HG03159 (cell line): ENCODE results near the gene NREP.
"Not testable (repeated sequence)": the region's sequence is repeated elsewhere in the genome, so short reads cannot be mapped to it uniquely, and the experiment has no call there.

Source experiments
- ATAC-seq: cut with Tn5 transposase; IDR thresholded peaks from one replicate; pipeline ENCODE4 v1.9.1; 2021; ENCODE audit warnings: mild to moderate bottlenecking, moderate library complexity; ENCODE audit not compliant: unreplicated experiment

Gene NREP

DNA sequence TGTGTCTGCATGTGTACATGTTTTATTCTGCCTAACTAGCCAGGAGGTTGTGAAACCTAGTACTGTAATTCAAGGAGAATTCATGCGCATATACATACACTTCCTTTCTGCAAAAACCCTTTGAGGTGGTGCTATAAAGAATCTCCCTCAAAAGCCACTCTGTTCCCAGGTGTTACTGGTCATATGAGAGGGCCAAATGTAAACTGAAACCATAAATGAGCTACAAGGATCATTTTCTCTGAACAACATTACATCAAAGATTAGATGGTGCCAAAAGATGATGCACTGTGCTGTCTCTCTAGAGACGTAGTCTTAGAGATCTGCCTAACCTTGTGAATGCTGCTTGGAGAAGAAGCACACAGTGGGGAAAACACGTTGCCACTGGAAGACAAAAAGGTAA lies 15.7 kb downstream of the NREP start:
- peak; percentile 47 for ATAC-seq

DNA sequence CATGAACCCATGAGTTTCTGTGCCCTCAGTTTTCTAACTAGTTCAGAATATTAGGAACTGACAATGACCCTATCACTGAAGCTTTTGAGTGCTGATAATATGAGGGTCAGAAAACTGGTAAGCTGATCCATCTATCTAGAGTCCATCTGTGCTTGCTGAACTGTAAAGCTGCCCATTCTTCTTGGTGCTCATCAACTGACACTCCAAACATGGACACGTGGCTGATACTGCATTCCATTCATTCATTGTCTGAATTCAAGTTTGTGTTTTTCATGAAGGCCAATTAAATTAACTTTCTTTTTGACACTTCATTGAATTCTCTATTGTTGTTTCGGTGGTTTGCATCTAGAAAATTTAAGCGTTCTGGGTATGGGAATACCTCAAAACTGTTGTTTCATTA lies 17.6 kb downstream of the NREP start:
- no peak for ATAC-seq

DNA sequence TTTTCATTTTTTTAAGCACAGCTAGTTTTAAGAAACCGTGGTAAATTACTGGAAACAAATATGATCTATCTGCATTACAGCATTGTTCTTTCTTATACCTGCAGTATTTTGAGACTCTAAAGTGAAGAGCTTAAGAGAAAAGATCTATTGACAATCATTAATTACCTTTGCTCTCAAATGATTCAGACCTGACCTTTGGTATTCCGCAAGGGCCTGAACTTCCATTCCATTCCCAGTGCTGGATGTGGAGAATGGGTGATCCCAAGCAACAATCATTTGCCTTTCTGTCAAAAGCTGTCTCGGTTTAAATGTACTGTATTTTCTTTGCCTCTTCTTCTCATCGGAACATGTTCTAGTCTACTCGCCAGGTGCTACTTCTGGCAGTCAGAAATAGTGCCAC lies 18.9 kb downstream of the NREP start:
- no peak for ATAC-seq

DNA sequence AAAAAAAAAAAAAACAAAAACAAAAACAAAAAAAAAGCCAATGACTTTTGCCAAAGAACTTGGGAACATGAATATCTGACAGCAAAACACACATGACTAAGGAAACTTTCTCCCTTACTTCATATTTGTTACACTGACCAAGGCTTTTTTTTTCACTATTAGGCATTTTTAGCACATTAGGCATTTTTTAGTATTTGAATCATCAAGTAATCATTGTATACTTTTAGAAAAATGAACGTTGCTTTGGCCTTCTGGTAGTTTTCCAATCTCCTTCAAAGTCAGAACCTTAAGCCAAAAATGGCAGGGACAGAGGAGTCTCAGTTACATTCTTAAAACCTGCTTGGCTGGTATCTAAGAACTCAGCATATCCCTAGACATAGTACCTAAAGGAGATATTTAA lies 19.3 kb downstream of the NREP start:
- ATAC-seq: no peak

DNA sequence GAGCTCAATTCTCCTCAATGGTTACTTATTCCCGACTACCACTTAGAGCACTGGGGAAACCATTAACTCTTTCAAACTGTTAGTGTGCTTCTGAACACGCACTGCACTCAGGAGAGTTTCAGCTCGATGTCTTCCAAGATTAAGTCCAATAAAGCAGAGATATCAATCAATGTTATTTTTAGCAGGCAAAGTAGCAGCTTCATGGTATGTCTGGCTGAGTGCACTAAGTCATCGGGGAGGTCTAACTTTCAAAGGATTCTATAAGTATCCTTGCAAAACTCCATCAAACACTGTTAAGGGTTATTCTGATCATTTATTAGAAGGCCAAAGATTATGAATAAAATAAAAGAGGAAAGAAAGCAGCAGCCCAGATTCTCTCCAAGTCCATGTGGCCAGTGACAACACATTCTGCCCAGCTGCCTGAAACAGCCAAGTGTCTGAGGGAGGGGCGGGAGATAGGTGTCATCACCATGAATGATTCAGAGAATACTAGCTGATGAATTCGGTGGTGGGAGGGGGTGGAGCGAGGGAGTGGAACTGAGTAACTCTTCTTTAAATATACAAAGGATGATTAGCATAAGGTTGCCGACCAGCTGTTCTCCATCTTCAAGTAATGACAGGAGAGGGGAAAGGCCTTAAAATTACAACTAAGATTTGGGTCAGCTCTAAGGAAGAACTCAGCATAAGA lies 21.3 kb downstream of the NREP start:
- no peak for ATAC-seq

DNA sequence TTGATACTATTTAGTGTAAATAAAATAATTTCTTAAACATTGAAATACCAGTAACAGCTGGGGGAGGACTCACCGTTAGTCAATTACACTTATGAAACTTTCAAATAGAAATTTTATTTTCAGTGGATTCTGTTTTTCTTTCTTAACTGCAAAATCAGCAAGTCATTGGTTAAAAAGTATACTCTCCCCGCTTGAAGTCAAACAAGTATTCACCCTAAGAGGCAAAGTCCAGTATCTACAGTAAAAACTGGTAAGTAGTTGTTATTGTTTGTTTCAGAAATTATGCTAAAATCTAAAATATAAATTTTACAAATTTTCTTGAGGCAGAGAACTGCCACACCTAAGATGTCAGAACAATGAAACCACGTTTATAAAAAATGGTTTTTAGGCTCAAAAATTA lies 22.4 kb downstream of the NREP start:
- no peak for ATAC-seq

DNA sequence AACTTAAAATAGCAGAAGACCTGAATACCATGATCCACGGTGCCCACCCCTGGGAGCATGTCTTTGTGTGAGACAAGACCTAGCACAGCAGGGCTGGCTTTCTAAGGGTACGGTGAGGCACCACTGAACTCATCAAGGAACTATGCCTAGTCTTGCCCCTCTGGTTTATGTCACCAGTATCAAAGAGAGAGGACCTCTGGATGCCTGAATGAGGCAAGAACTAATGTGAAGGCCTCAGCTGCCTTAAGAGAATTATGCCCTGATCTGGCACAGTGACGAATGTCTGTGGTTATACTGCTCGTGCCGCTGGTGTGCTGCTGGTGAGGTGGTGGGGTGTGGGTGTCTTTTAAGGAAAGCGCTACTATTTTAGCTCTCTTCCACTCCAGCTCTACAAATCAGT lies 23.0 kb downstream of the NREP start:
- no peak for ATAC-seq

DNA sequence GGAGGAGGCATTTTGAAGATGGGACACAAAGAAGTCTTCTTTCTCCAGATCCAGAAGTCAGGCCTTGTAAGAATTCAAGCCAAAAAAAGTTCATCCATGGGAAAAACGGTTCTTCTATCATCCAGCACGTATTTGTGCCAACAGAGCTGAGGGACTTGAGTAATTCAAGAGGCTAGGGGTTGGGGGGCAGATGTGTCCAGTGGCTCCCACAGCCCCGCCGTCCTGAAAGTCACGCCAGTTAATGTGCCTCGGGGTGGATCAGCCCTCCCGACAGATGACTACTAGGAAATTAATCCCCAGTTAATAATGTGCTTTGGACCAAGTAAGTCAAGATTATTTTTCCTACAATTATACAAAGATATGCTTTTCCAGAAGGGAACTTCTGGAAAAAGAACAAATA lies 23.4 kb downstream of the NREP start:
- no peak for ATAC-seq

DNA sequence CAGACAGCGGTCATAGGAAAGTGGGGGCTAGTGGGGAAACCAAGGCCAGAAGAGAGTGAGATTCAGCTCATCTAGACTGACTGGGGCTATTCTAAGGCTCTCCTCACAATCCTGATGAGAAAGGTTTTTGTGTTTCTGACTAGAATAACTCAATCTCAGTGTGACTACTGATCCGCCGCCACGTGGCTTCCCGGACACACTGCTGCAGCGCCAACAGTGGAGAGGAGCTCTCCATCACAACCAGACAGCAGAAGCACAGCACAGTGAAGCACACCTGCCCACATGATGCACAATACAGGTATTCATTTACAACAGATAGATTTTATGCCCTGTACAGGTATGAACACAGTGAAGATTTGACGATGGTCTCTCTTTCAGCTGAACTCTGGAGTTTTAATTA lies 25.4 kb downstream of the NREP start:
- no peak for ATAC-seq

DNA sequence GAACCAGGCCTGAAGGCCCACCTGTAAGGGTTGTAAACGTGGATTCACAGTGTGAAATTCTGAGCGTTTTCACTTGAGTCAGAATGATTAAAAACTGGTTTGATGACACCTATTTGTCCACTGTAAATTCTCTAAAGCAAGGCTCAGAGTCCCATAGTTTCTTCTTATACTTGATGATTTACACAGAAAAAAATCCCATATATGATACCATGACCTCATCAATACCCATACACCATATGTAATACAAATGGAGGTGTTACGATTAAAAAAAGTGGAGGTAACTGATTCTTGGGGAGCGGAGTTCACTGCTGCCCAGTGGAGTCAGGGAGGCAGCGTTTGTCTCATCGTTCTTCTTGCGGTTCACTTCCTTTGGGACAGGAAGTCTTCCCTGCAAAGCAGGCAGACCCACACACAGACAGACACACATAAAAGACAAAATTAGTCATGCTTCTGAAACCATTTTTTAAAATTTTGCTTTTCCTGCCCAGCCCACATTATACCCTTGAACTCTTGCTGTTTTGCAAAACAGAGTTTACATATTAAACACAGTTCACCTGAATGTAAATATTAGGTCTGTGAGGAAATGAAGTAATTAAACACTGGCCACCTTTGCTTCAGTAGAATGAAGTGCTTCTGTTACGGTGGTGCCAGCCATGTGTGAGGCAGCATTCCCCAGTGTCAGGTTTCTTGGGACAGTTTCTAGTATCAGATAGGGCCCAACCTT lies 26.2 kb downstream of the NREP start:
- ATAC-seq: no peak

DNA sequence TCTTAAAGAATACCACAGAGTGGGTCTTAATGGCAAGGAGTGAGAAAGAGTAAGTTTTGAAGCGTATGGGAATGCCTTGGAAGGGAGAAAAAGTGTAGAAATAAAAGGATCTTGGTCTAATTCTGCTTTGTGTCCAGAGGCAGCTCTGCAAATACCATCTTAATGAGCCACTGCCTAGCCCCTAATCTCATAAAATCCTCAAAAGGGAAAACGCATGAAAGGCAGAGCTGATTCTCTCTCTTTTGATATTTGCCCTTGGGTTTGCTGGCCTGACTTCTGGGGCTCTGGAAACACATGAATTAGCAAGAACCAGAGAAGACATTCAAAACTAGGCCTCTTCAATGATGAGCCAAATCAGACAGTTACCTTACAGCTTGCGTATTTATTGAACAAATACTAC lies 28.1 kb downstream of the NREP start:
- no peak for ATAC-seq

DNA sequence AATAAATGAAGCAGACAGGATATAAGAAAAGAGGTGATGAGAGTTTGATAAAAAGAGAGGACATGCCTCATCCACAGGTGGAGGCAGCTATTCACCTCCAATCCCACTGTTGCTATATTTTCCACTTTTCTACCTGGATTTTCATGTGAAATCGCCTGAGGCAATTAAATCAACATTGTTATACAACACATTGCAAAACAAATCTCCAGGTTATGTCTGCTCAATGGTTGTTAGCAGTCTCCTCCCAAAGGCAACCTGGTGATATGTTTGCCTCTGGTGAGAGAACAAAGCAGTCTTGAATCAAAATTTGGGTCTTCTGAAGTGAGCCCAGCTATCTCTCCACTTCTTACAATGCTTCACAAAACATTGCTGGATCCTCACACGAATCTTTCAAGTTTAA lies 30.0 kb downstream of the NREP start:
- ATAC-seq: no peak

DNA sequence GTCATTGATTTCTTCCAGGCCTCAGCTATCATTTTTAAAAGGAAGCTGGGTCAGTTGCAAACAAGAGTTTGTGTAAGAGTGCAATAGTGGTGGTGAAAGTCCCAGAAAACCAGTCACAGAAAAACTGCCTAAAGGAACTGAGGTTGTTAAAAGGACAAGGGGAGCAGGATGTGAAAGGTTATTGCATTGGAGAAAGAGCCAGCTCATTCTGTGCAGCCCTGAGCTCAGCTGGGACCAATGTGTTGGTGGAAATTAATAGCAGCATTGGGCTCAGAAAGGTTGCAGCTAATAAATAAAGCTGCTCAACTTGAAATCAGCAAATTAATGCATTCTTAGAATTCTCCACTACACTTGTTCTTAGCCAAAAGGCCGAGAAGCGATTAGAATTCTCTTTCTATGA lies 34.9 kb downstream of the NREP start:
- ATAC-seq: no peak

DNA sequence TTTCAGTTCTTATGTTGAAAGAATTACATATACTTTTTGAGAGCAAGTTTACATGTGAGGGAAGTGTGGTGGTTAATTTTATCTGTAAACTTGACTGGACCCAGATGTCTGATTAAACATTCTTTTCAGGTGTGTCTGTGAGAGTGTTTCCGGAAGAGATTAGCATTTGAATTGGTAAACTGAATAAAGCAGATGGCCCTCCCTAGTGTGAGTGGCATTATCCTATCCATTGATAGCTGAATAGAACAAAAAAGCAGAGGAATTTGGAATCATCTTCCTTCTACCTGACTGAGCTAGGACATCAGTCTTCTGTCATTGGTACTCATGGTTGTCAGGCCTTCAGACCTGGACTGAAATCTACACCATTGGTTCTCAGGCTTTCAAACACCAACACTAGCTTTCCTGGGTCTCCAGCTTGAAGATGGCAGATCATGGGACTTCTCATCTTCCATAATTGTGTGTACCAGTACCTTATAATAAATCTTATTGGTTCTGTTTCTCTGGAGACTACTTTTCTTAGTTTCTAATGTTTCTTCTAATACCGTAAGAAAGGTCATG lies 36.6 kb downstream of the NREP start:
- ATAC-seq: no peak

DNA sequence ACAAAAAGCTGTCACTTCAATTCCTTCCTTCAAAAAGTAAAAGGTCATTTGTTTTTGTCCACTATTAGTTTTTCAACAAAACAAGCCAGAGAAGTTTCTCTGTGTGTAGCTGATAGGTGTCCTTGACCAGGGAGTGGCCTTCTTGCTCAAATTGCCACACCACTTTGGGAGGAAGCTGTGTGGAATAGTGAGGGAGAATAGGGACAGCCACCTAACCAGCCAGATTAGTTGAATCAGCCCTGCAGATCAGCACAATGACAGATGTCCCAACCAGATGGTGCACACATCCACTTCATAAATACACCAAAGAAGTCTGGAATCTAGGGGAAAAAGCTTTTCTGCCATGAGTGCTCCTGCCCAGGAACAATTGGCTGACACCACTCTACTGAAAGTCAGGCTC lies 37.2 kb downstream of the NREP start:
- no peak for ATAC-seq

DNA sequence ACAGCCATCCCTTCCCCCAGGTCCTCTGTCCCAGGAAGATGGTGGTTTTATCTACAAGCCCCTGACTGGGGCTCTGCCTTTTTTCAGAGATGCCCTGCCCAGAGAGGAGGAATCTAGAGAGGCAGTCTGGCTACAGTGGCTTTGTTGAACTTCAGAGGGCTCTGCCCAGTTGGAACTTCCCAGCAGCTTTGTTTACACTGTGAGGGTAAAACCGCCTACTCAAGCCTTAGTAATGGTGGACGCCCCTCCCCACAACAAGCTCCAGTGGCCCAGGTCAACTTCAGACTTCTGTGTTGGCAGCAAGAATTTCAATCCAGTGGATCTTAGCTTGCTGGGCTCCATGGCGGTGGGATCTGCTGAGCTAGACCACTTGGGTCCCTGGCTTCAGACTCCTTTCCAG lies 40.2 kb downstream of the NREP start:
- ATAC-seq: not testable (repeated sequence)

DNA sequence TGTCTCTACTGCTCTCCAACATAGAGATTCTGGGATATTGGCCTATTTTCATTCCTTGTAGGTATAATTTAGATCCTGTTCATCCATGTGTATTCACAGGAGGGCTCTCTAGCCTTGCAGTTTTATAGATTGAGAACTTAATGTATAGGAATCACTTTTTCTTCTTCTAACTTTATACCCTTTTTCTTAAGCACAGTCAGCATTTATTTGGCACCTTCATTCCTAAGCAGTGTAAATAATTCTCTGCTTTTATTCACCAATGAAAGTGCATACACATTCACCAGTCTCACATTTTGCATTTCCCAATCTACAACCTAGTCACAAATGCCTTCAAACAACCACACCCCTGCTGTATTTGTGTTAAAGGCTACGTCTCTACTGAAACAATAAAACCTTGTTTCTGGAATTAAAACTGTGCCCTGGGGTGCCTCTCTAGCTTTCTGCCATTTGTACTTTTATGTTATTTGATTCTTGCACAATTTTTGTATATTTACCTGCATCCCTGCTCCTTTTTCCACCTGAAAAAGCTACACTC lies 49.3 kb downstream of the NREP start:
- ATAC-seq: no peak

DNA sequence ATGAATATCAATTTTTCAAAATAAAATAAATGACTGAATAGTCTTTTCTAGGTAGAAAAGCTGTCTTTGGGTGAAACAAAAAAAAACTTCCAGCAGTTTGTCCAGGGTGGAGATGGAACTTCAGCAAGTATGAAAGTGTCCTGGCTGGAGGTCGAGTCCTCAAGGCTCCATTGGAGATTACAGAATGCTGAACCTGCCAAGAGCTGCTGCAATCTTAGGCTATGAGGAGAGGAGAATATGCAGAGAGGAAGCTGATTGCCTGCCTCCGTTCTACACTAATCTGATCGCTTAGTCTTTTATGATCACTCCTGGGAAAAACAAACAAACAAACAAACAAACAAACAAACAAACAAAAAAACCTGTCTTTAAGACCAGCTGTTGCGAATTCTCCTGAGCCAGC lies 50.6 kb downstream of the NREP start:
- no peak for ATAC-seq

DNA sequence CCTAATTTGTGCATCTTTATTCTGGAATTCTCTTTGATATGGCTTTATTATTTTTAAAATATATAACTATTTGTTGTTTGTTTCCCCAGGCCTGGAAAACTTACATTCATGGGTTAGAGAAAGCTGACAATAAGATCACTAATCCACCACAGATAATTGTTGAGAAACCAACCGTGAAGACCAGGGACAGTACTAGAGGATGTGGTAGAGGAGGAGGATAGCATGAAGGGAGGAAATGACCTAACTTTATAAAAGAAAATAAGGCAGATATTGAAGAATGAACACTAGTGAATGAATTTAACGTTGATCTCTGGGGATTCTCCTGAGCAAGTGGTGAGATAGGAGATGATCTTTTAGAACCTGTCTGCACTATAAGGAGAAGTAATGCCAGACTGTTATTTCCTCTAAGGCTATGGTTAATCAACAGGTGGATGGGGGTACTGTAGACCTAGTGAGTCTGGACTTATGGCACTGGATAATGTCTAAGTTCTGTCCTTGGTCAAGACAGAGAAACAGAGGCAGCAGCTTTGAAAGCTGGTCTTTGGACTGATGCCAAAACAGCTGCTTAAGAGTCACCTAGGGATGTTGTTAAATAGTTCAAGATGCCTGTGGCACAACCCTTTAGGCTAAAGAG lies 52.4 kb downstream of the NREP start:
- ATAC-seq: peak; percentile 52

DNA sequence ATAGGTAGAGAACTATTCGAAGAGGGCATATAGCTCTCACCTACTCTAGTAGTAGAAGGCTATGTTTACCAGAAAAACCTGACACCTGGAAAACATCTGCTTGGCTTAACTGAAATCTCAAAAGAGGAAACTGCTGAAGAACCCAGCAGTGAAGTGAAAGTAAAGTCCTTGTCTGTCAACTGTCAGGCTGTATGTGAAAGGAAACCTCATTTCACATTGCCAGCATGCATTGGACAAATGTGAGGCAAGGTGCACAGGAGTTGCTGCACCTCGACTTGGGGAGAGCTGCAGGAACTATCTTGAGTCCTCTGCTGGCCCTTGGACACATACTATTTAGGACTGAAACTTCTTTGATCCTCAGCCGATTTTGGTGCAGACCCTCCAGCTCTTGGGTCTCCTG lies 53.3 kb downstream of the NREP start:
- ATAC-seq: peak; percentile 97

DNA sequence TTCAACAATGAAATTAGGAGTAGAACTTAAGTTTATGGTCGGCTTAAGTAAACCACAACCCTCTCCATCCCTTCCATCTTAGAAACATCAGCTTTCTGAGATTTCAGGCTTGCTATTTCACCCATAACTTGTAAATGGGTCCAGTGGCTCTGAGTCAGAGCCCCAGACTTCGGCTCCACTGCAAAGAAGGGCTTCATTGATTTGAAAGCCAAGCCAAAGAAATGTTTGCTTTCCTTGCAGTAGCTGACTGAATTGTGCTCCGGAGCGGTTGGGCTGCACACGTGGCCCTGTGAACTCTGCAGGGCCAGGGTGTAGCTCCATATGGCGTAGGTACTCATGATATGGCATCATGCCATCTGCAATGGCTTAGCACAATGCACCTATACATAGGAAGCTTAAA lies 57.0 kb downstream of the NREP start:
- no peak for ATAC-seq

DNA sequence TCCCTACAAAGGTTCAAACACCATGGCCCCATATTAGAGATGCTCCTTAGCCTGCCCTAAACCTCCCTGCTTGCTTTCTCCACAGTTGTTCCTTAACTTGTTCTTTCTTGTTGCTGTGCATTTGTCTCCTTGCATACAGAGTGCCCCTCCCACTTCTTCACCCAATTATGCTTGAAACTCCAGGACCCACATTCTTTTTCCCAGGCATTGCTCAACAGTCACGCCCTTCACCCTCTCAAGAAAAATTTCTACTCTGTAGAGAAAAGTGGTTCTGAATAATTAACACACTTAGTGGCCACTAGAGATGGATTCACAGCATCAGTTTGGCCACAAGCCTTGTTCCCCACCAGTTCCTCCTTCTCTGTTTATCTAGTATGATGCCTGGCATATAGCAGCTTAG lies 57.7 kb downstream of the NREP start:
- no peak for ATAC-seq
